Measurements from ENCODE around the gene BMP2K. TPM values are rescaled to one million over a fixed set of nuclear protein-coding genes. Genes with fewer than 3 reads are reported as not detected.

Gene BMP2K
- total and polyA plus RNA-seq, 2 donors from 2014 or later = 6.0 to 43.1 TPM

DNA sequence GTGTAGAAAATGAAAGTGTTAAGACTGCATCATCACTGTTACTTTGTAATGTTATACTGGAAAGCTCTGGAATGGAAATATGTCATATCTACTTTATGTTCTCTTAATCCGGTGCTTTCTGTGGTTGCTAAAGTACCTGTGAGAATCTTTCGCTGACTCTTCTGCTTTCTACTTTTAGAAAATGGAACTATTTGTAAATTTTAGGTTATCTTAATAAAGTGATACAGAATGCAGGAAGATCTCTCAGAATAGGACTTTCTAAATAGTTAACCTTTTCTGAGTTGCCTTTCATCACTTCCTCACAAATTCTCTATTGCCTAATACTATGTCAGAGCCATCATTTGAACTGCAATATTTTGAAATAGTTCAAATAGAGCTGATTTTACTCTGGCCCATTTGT lies 69.3 kb downstream of the BMP2K start:
- Histone ChIP-seq H3K27me3 (ENCODE audit: control insufficient read depth, insufficient read depth, low read length) (no peaks in the 10 kb centered on the region), H3K36me3 (ENCODE audit: control insufficient read depth in 2 of 3, insufficient read depth in 3 of 3, low read length in 3 of 3) (no peaks in the 10 kb centered on the region), H3K9me3 (ENCODE audit: control insufficient read depth in 2 of 3, insufficient read depth in 1 of 3, low read length in 3 of 3) (no peaks in the 10 kb centered on the region), H3K4me3 (ENCODE audit: low read length in 3 of 3) (no peak overlapping the region), H3K9ac (ENCODE audit: low read length in 3 of 3) (no peak overlapping the region), H3K27ac (ENCODE audit: low read depth in 2 of 2, low read length in 2 of 2) (no peak overlapping the region), H3K4me1 (ENCODE audit: control insufficient read depth in 2 of 3, insufficient read depth in 2 of 3, low read depth in 1 of 3, low read length in 3 of 3) (no peaks in the 10 kb centered on the region)
- no peak for FAIRE-seq
- TF ChIP-seq, protein P1, sequence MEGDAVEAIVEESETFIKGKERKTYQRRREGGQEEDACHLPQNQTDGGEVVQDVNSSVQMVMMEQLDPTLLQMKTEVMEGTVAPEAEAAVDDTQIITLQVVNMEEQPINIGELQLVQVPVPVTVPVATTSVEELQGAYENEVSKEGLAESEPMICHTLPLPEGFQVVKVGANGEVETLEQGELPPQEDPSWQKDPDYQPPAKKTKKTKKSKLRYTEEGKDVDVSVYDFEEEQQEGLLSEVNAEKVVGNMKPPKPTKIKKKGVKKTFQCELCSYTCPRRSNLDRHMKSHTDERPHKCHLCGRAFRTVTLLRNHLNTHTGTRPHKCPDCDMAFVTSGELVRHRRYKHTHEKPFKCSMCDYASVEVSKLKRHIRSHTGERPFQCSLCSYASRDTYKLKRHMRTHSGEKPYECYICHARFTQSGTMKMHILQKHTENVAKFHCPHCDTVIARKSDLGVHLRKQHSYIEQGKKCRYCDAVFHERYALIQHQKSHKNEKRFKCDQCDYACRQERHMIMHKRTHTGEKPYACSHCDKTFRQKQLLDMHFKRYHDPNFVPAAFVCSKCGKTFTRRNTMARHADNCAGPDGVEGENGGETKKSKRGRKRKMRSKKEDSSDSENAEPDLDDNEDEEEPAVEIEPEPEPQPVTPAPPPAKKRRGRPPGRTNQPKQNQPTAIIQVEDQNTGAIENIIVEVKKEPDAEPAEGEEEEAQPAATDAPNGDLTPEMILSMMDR (IDR thresholded peaks at IDR 0.05; ENCODE audit: borderline replicate concordance, extremely low read depth, insufficient read depth) = no peak
- DNase-seq = no peak
- intact Hi-C loops (cut with DNase I) = no loop called here

DNA sequence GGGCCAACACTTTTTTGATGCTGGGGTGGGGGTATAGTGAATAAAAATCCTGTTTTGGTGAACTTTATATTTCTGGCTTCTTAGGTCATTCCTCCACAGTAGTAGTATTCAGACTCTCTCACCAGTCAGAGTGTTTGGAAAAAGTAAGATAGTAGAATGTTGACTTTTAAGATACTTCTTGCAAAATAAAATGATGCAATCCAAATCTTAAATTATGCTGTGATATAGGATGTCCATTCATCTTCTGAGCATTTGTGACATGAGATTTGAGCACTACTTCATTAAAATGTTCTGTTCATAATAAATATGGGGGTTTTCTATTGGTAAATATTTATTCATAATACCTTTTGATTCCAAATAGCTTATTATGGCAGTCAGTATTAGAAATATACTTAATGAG lies 70.1 kb downstream of the BMP2K start:
- no peak for FAIRE-seq
- H3K9me3 ChIP-seq (ENCODE audit: control insufficient read depth in 2 of 3, insufficient read depth in 1 of 3, low read length in 3 of 3) = no peaks in the 10 kb centered on the region
- no peak overlapping the region for H3K9ac ChIP-seq (ENCODE audit: low read length in 3 of 3)
- no peak overlapping the region for H3K27ac ChIP-seq (ENCODE audit: low read depth in 2 of 2, low read length in 2 of 2)
- DNase-seq = no peak
- no peak overlapping the region for H3K4me3 ChIP-seq (ENCODE audit: low read length in 3 of 3)
- no peaks in the 10 kb centered on the region for H3K36me3 ChIP-seq (ENCODE audit: control insufficient read depth in 2 of 3, insufficient read depth in 3 of 3, low read length in 3 of 3)
- no peaks in the 10 kb centered on the region for H3K27me3 ChIP-seq (ENCODE audit: control insufficient read depth, insufficient read depth, low read length)
- no peaks in the 10 kb centered on the region for H3K4me1 ChIP-seq (ENCODE audit: control insufficient read depth in 2 of 3, insufficient read depth in 2 of 3, low read depth in 1 of 3, low read length in 3 of 3)
- intact Hi-C loops (cut with DNase I) = no loop called here
- TF ChIP-seq, protein P1 (IDR thresholded peaks at IDR 0.05; ENCODE audit: borderline replicate concordance, extremely low read depth, insufficient read depth) = no peak

DNA sequence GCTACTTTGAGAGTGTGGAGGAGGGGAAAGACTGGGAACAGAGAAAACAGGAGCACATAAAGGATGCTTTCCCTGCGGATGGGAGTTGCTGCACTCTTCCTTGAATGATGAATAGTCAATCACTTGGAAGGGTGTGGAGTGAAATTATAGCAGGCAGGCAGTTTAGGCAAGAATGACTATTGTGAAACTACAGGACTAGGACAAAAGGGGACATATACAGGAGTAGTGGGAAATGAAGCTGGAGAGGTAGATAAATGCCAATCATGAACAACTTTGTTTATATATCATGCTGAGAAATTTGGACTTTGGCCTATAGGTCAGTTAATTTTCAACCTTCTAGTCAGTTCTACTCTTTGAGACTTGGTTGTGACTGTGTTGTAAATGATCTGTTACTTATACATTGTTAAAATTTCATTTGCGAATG lies 86.2 kb downstream of the BMP2K start:
- Histone ChIP-seq H3K9ac (ENCODE audit: low read length in 3 of 3) (no peak overlapping the region), H3K36me3 (ENCODE audit: control insufficient read depth in 2 of 3, insufficient read depth in 3 of 3, low read length in 3 of 3) (peaks cover 0 to 3% (median 0%) of the 10 kb centered on the region in 3 donors), H3K9me3 (ENCODE audit: control insufficient read depth in 2 of 3, insufficient read depth in 1 of 3, low read length in 3 of 3) (no peaks in the 10 kb centered on the region), H3K4me3 (ENCODE audit: low read length in 3 of 3) (no peak overlapping the region), H3K4me1 (ENCODE audit: control insufficient read depth in 2 of 3, insufficient read depth in 2 of 3, low read depth in 1 of 3, low read length in 3 of 3) (no peaks in the 10 kb centered on the region), H3K27me3 (ENCODE audit: control insufficient read depth, insufficient read depth, low read length) (no peaks in the 10 kb centered on the region), H3K27ac (ENCODE audit: low read depth in 2 of 2, low read length in 2 of 2) (no peak overlapping the region)
- DNase-seq (peak in 2 of 5 donors; percentile 30 to 32), FAIRE-seq (no peak)
- TF ChIP-seq, protein P1 (IDR thresholded peaks at IDR 0.05; ENCODE audit: borderline replicate concordance, extremely low read depth, insufficient read depth) = no peak
- intact Hi-C loops (cut with DNase I) = loop anchor here (10.0 kb wide), 1 partner anchor 248 kb away; no protein-coding TSS in a partner anchor

Data from kidney (tissue), 14 donors.